Brain microvascular endothelial cell (primary cell): Measurements from ENCODE around the gene MYL6B.
"Not testable (repeated sequence)": the region's sequence is repeated elsewhere in the genome, so short reads cannot be mapped to it uniquely, and the experiment has no call there.

ENCODE experiments used
- DNase-seq: peaks from one replicate; pipeline ENCODE4 v3.0.0-alpha.2; 2020
- H3K27ac ChIP-seq: fragments of 250-450 bp; sonication (Bioruptor Pico); 2 replicates; pipeline ENCODE4 v1.5.1; 2020; ENCODE audit warnings: mild to moderate bottlenecking, moderate library complexity
- H3K27me3 ChIP-seq: fragments of 250-450 bp; sonication (Bioruptor Pico); replicated peaks from 2 replicates; pipeline ENCODE4 v1.5.1; 2020; ENCODE audit warnings: mild to moderate bottlenecking
- H3K36me3 ChIP-seq: fragments of 250-450 bp; sonication (Bioruptor Pico); replicated peaks from 2 replicates; pipeline ENCODE4 v1.5.1; 2020; ENCODE audit warnings: mild to moderate bottlenecking
- H3K4me3 ChIP-seq: 2 replicates; pipeline ENCODE4 v1.5.1; 2011; ENCODE audit warnings: low read depth, mild to moderate bottlenecking, control low read depth, low read length, moderate library complexity
- CTCF ChIP-seq: IDR thresholded peaks from 2 replicates; pipeline ENCODE4 v1.5.1; 2011; ENCODE audit warnings: low read depth, mild to moderate bottlenecking, moderate library complexity, low read length, control low read depth, inconsistent platforms; ENCODE audit errors: missing control alignments
- in situ Hi-C: cut with HindIII; loops from 2 replicates; pipeline ENCODE4 v1.10.0; 2017; ENCODE audit warnings: low sequenced_read_pairs, low pct_ligation_motif_present

MYL6B gene

GRCh38 chr12:56192582-56192981 lies 40.2 kb downstream of the MYL6B start:
- no peak for TF ChIP-seq CTCF
- H3K27ac ChIP-seq: no peak overlapping the region
- no peak for DNase-seq
- in situ Hi-C loops: no loop called here
- no peak overlapping the region for H3K4me3 ChIP-seq
- H3K27me3 ChIP-seq: no peaks in the 10 kb centered on the region
- no peaks in the 10 kb centered on the region for H3K36me3 ChIP-seq

DNA sequence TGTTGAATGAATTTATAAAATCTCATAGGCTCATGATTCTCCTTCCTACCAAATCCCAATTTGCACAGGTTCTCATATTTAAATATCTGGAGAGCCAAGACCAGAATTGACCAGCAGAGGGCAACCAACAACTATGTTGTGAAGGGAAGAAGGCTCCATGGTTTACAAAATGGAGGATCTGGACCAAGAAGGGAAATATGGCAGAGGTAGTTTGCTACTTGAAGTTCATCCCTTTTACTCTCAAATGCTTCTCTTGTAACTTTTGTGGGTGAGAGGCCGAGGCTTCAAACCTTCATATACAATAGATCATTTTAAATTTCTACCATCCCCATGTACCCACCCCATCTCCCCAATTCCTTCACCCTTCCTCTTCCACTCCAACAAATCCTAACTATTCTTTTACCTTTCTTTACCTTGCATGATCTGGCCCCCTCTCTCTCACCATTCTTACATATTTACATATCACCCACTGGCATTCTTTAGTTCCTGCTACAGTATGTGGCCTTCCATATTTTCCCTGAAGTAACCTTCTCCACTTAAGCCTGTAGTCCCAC lies 40.7 kb downstream of the MYL6B start:
- Histone ChIP-seq H3K27ac (no peak overlapping the region), H3K27me3 (no peaks in the 10 kb centered on the region), H3K4me3 (no peak overlapping the region), H3K36me3 (no peaks in the 10 kb centered on the region)
- peak; percentile 79 for DNase-seq
- in situ Hi-C loops: no loop called here
- TF ChIP-seq CTCF: peak; percentile 80

GRCh38 chr12:56196818-56197550 lies 44.6 kb downstream of the MYL6B start:
- peak overlapping the region; percentile 47 for H3K27ac ChIP-seq
- peak; percentile 89 for DNase-seq
- H3K27me3 ChIP-seq, H3K4me3 ChIP-seq, H3K36me3 ChIP-seq, in situ Hi-C loops: not testable (repeated sequence)

GRCh38 chr12:56197921-56198635 lies 45.7 kb downstream of the MYL6B start:
- Histone ChIP-seq H3K27me3 (no peaks in the 10 kb centered on the region), H3K4me3 (no peak overlapping the region), H3K36me3 (no peaks in the 10 kb centered on the region), H3K27ac (no peak overlapping the region)
- DNase-seq: no peak
- in situ Hi-C loops: no loop called here
- no peak for TF ChIP-seq CTCF

DNA sequence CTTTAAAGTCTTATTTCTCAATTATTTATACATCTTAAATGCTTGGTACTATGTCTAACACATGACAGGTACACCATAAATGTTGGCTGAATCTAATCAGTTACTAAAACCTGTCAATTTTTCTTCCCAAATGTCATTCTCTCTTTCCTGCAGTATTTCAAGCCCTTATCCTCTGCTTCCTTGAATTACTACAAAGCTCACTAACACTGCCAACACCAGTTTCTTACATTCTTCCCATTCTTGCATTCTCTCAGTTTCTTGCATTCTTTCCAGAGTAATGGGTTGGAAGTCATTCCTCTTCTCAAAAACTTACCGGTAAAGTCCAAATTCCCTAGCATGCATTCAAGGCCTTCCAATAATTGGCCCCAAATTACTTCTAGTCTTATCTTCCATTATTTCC lies 46.4 kb downstream of the MYL6B start:
- TF ChIP-seq CTCF: no peak
- H3K4me3 ChIP-seq: no peak overlapping the region
- in situ Hi-C loops: no loop called here
- DNase-seq: no peak
- H3K27ac ChIP-seq: no peak overlapping the region
- no peaks in the 10 kb centered on the region for H3K27me3 ChIP-seq
- H3K36me3 ChIP-seq: peaks cover under 1% of the 10 kb centered on the region

DNA sequence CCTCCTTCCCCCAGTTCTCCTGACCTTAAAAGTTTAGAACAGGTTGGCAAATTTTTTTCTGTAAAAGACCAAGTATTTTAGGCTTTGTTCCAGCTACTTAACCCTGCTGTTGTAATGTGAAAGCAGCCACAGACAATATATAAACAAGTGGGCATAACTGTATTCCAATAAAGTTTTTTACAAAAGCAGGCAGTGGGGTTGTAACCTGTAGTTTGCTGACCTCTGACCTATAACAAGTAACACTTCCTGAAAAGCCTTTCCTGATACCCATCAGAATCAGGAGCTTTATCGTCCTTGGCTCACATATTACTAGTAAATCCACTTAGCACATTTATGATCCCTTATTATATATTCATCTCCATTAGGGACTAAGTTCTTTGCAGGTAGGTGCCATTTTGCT lies 50.0 kb downstream of the MYL6B start:
- Histone ChIP-seq H3K27me3 (no peaks in the 10 kb centered on the region), H3K27ac (no peak overlapping the region), H3K4me3 (no peak overlapping the region), H3K36me3 (peaks cover 34% of the 10 kb centered on the region)
- TF ChIP-seq CTCF: no peak
- in situ Hi-C loops: no loop called here
- DNase-seq: no peak
